Measurements from ENCODE around the gene MRPL14.

Gene MRPL14

GRCh38 chr6:44078827-44079671 is 48.2 kb downstream of the MRPL14 start:
- DNase-seq (ENCODE audit: low spot score): no peak

GRCh38 chr6:44078219-44078826 is 48.9 kb downstream of the MRPL14 start:
- no peak for DNase-seq (ENCODE audit: low spot score)

GRCh38 chr6:44077214-44077946 is 49.9 kb downstream of the MRPL14 start:
- DNase-seq (ENCODE audit: low spot score): no peak

- DNase-seq (ENCODE audit: low spot score): no peak
These were observed 50.7 kb downstream of the MRPL14 start for GRCh38 chr6:44076356-44077213.

GRCh38 chr6:44075647-44076355 is 51.5 kb downstream of the MRPL14 start:
- no peak for DNase-seq (ENCODE audit: low spot score)

GRCh38 chr6:44074813-44075646 is 52.2 kb downstream of the MRPL14 start:
- no peak for DNase-seq (ENCODE audit: low spot score)

- peak; percentile 72 for DNase-seq (ENCODE audit: low spot score)
These were observed 52.8 kb downstream of the MRPL14 start for GRCh38 chr6:44074439-44074812.

GRCh38 chr6:44073612-44074438 is 53.4 kb downstream of the MRPL14 start:
- no peak for DNase-seq (ENCODE audit: low spot score)

- no peak for DNase-seq (ENCODE audit: low spot score)
These were observed 54.2 kb downstream of the MRPL14 start for GRCh38 chr6:44072959-44073611.

- DNase-seq (ENCODE audit: low spot score): no peak
These were observed 54.7 kb downstream of the MRPL14 start for GRCh38 chr6:44072452-44072958.

- no peak for DNase-seq (ENCODE audit: low spot score)
These were observed 55.4 kb downstream of the MRPL14 start for GRCh38 chr6:44071670-44072451.

GRCh38 chr6:44068607-44069296 is 58.5 kb downstream of the MRPL14 start:
- no peak for DNase-seq (ENCODE audit: low spot score)

GRCh38 chr6:44067173-44068139 is 59.8 kb downstream of the MRPL14 start:
- DNase-seq (ENCODE audit: low spot score): no peak

GRCh38 chr6:44066394-44067172 is 60.7 kb downstream of the MRPL14 start:
- DNase-seq (ENCODE audit: low spot score): no peak

- DNase-seq (ENCODE audit: low spot score): no peak
These were observed 61.7 kb downstream of the MRPL14 start for GRCh38 chr6:44065443-44066140.
